DMS 273 (cell line): ENCODE results near the gene B4GALT2.
A peak's percentile ranks its signal among the peaks of the same experiment; 100 is the strongest.

Source experiments
- DNase-seq: peaks from one replicate; lab custom pipeline; 2025; ENCODE audit not compliant: unreplicated experiment; lab: John Stamatoyannopoulos, UW

Gene B4GALT2

DNA sequence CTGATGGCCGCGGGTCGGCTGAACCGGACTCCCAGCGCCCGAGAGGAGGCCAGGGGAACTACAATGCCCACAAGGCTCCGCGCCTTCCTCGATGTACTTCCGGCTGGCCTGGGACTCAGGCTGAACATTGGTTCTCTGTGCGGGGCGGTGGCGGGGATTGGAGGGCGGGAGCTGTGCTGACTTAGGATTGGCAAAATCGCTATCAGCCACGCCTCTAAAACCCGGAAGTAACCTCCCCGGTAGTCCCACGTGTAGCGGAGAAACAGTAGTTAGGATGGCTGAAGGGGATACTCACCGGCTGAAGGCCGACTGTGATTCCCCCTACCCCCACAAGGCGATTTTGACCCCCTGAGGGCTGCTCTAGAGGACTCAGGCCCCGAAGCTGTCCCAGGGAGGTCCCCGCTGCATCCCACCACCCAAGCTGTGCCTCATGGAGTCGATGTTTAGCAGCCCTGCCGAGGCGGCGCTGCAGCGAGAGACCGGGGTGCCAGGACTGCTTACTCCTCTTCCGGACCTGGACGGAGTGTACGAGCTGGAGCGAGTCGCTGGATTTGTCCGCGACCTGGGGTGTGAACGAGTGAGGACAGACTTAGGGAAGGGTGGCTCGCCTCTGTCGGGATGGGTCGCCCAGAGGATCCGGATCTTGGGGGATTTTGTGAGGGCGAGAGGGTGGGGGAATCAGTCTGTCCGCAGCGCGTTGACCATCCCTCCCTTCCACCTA is 9.1 kb upstream of the B4GALT2 start, which contains the start of gene DPH2:
TSS of gene DPH2 (plus strand) at position 265 of the 721 bp plus-strand sequence. CDS start at position 431, 166 bp downstream.
- peak; percentile 99 for DNase-seq

DNA sequence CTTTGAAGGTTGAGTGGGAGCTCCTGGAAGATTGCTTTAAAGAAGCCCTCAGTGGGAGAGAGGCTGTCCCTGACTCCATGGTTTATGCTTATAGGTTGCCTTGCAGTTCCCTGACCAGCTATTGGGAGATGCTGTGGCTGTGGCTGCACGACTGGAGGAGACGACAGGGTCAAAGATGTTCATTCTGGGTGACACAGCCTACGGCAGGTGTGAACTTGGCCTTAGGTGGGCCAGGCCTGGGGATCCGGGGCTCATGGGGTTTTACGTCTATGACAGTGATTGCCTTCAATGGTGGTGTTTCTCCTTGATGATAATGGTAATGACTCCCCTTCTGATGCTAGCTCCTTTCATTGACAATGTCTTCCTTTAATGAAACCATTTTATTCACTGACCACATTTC is 8.5 kb upstream of the B4GALT2 start:
- peak; percentile 42 for DNase-seq

DNA sequence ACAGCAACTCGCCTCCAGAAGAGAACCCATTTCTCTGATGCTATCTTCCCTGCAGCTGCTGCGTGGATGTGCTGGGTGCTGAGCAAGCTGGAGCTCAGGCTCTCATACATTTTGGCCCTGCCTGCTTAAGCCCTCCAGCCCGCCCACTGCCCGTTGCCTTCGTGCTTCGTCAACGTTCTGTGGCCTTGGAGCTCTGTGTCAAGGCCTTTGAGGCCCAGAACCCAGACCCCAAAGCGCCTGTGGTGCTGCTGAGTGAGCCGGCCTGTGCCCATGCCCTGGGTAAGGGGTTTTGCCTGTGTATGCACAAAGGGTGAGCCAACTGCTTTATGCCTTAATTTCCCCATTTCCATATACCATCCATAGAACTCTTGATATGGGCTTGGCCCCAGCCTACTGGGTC is 8.1 kb upstream of the B4GALT2 start:
- no peak for DNase-seq

DNA sequence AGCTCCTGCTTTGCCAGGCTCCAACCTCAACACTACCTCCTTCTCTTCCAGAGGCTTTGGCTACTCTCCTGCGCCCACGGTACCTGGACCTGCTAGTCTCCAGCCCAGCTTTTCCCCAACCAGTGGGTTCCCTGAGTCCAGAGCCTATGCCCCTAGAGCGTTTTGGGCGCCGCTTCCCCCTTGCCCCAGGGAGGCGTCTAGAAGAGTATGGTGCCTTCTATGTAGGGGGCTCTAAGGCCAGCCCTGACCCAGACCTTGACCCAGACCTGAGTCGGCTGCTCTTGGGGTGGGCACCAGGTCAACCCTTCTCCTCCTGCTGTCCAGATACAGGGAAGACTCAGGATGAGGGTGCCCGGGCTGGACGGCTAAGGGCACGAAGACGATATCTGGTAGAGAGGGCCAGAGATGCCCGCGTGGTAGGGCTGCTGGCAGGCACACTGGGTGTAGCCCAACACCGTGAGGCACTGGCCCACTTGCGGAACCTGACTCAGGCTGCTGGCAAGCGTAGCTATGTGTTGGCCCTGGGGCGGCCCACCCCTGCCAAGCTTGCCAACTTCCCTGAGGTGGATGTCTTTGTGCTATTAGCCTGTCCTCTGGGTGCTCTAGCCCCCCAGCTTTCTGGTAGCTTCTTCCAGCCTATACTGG is 7.6 kb upstream of the B4GALT2 start:
- no peak for DNase-seq

DNA sequence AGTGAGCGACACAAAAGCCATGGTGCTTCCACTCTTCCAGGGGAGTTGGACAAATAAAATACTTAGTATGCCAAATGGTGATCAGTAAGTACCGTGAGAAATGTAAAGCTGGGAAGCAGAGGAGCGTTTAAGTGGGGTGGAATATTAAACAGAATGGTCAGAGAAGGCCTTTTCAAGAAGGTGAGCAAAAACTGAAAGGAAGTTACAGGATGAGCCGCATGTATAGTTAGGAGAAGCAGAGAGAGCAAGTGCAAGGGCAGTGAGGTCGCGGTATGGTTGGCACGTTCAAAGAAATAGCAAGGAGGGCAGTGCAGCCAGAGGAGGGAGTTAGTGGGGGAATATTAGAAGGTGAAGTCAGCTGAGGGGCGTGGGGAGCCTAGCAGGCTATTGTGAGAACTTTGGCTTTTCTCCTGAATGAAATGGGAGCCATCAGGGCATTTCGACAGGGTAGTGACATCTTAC is 5.0 kb upstream of the B4GALT2 start:
- no peak for DNase-seq

DNA sequence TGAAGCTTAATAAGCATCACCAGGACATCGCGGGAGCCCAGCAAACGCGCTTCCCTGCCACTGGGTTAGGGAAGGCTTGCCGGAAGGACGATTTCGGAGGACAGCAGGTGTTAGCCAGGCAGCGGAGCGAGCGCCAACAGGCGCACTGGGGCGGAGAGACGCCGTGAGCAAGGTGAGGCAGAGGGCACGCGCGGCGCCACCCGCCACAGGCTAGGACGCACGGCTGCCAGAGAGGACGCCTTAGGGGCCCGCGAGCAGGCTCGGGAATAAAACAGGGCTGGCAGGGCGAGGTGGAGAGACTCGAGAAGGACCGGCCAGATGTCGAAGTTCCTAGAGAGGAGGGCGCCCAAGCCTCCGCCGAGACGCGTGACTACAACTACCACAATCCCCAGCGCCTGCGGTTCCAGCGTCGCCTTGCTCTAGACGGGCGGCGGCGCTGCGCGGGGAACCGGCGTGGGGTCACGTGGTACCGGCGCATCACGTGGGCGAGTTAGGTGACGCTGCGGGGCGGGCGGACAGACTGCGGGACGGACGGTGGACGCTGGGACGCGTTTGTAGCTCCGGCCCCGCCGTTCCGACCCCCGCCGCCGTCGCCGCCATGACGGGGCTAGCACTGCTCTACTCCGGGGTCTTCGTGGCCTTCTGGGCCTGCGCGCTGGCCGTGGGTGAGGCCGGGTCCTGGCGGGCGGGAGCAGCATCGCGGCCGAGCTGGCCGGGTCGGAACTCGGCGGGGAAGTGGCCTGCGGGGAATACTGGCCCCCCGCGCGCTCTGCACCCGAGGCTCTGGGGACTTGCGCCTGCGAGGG is 4.4 kb upstream of the B4GALT2 start, which contains the start of gene ATP6V0B:
TSS of gene ATP6V0B (plus strand) at position 518 of the 806 bp plus-strand sequence. CDS start at position 599, 81 bp downstream.
- peak; percentile 99 for DNase-seq

DNA sequence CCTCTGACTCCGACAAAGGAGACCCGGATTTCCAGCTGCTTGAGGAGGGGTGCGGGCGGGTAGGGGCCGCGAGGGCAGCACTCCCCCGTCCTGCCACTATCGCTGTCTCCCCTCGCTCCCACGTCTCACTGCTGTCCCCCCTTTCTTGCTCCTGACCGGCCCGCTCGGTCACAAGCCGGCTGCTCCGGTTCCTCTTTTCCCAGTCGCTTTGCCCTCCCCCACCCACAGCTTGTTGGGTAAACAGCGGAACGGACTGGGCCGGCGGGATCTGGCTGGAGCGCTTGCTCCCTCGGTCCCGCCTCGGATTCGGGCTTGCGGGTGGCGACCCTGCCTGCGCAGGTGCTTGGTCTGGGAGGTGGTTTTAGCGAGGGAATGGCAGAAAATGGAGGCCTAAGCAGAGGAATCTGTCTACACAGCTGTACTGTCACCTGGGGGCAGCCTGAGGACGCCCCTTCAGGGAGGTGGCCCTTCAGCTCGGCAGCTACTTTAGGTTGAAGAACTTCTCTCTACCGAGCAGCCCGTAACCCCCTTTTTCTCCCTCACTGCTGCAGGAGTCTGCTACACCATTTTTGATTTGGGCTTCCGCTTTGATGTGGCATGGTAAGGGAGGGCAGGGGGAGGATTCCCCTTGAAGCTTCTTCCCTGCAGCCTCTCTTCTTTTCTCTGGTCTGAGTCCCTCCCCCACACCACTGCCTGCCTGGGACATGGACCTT is 3.6 kb upstream of the B4GALT2 start:
- DNase-seq = peak; percentile 64

DNA sequence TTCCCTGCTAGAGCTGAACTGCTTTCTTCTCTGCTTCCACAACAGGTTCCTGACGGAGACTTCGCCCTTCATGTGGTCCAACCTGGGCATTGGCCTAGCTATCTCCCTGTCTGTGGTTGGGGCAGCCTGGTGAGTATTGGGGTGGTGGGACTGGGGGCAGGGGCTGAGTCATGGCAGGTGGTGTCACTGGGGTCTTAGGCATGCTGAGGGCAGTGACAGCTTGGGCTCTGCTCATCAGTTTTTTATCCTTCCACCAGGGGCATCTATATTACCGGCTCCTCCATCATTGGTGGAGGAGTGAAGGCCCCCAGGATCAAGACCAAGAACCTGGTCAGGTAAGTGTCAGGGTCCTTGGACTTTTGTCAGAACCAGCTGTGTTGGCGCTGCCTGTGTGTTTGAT is 3.0 kb upstream of the B4GALT2 start:
- peak; percentile 47 for DNase-seq

DNA sequence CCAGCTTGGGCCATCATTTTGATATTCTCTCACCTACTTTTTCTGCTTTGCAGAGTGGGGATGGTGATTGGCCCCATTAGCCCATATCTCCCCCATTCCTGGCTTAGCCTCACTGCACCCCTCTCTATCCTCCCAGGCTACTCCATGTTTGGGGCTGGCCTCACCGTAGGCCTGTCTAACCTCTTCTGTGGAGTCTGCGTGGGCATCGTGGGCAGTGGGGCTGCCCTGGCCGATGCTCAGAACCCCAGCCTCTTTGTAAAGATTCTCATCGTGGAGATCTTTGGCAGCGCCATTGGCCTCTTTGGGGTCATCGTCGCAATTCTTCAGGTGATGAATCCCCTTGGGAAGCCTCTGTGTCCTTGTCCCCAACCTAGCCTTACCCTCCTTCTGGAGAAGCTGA is 2.1 kb upstream of the B4GALT2 start:
- no peak for DNase-seq

DNA sequence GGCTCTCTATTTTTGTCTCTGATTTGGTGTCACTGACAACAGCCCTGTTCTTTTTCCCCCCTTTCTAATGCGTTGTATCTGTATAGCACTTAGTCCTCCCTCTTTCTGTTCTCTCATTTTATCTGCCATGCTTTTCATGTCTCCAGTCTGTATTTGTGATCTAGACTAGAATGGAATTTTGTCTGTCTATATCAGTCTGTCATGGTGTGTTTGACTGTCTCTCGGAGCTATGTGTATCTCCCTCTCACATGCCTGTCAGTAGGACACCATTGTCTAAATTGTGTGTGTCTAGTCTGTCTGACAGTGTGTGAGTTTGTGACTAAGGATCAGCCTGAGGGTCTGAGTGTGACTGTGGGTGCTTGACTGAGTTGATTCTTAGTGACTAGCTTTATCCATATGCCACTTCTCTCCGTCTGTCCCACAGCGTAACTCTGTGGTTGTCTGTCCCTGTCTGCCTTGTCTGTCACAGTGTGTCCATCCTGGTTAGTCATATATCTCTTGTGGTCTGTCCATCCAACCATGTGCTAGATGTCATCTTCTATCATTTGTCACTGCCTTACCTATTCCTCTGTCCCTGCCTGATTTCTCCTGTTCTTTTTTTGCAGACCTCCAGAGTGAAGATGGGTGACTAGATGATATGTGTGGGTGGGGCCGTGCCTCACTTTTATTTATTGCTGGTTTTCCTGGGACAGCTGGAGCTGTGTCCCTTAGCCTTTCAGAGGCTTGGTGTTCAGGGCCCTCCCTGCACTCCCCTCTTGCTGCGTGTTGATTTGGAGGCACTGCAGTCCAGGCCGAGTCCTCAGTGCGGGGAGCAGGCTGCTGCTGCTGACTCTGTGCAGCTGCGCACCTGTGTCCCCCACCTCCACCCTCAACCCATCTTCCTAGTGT is 1.4 kb upstream of the B4GALT2 start:
- no peak for DNase-seq

DNA sequence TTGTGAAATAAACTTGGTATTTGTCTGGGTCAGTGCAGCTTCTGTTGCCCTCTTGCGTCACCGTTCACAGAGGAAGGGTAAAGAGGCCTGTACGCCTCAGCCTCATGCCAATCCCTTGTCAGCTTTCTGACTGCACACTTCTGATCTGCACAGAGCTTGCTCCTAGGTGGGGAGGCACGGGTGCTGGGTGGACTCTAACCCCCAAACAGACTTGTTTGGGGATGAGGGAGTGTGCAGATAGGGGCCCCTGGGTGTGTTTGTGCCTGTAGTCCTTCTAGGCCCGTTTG is 803 bp upstream of the B4GALT2 start:
- no peak for DNase-seq

DNA sequence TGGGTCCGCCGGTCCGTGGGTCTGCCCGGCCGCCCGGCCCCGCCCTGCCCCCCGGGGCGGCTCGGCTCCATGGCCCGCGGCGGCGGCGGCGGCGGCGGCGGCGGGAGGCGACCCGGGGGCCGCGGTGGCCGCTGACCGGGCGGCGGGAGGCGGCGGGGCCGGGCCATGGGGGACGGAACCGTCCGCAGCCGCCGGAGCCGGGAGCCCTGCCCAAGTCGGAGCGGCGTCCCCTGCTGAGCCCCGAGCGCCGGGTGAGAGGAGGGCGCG is 184 bp downstream of the B4GALT2 start:
- no peak for DNase-seq

DNA sequence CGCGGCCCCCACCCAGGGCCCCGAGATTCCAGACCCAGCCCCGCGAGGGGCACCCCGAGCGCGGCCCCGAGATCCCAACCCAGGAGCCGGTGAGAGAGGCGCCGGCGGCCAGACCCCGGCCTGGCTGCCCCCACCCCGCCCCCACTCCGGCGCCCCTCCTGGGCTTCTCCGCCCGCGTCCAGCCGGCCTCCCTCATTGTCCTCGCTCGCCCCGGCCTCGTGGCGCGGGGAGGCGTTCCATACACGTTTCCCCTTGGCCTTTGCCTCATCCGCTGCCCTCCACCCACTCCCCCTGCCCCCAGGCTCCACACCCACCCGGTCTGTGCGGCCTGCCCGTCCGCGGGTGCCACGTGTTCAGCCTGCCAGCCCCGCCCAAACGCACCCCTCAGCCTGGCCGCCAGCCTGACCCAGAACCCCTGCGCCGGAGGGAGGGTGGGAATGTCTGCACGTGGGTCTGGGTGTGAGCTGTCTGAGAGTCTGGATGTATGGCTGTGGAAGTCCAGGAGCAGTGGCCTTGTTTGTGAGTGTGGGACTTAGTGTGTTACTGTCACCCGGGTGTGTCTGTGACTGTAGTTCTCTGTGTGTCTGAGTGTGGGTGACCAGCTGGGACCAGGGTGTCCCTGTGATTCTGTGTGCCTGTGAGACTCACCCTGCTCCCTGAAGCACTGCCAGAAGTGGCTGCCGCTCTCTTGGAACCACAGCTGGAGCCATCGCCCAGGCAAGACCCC is 681 bp downstream of the B4GALT2 start:
- DNase-seq = peak; percentile 72

DNA sequence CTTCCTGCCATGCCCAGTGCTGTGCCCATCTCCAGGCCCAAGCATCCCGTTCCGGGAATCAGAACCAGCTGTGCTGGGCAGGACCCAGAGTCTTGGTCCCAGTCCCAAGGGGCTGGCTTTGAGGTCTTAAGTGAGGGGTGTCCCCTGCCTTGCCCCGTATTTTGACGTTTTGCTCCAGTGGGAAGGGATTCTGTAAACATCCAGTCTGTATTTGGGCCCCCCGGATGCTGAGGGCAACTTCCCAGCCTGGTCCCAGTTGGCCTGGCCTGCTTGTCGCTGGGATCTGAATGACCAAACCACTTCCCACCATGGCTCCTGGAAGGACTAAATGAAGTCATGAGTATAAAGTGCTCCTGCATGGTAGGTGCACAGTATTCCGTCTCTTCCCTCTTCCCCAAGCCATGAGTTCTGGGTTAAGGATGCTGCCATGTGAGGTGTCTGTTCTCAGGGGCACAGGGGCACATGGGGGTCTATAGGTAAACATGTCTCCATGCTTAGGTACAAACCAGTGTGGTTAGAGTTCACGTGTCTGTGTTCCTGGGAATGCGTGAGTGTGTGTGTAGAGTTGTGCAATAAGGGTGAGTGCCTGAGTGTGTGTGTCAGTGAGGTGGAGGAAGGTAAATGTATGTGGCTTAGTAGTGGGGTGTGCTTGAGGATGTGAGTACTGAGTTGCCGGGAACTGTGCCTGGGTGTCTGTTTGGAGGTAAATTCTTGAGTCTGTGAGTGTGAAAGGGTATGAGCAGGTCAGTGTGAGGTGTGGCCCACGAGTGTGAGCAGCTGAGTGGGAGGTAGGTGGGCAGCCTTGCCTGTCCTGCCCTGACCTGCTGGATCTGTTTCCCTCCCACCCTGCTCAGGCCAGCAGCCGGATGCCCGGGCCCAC is 1.5 kb downstream of the B4GALT2 start:
- DNase-seq = no peak

DNA sequence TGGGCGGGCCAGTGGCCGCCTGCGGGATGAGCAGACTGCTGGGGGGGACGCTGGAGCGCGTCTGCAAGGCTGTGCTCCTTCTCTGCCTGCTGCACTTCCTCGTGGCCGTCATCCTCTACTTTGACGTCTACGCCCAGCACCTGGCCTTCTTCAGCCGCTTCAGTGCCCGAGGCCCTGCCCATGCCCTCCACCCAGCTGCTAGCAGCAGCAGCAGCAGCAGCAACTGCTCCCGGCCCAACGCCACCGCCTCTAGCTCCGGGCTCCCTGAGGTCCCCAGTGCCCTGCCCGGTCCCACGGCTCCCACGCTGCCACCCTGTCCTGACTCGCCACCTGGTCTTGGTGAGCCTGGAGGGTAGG is 2.1 kb downstream of the B4GALT2 start:
- no peak for DNase-seq

DNA sequence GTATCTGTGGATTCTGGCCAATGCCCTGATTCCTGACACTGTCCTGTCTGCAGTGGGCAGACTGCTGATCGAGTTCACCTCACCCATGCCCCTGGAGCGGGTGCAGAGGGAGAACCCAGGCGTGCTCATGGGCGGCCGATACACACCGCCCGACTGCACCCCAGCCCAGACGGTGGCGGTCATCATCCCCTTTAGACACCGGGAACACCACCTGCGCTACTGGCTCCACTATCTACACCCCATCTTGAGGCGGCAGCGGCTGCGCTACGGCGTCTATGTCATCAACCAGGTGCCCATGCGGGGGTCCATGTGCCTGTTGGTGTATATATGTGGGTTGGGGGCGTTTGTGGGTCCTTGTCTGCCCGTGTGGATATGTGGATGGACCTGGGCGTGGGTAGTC is 2.6 kb downstream of the B4GALT2 start:
- DNase-seq = no peak

DNA sequence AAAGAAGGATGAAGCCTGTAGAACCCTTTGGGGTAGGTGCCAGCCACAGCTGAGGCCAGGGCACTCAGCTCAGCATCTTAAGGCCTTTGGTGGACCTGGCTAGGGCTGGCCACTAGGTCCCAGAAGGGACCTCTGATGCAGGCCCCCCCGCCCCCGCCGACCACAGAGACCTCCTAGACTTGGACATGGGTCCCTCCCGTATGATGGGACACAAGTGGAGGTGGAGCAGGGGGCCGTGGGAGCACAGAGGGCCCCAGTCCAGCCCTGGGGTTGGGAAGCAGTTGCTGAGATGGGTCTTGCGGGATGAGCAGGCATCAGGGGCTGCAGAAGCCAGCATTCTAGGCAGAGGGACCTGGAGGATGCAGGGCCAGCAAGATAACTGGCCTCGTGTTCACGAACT is 3.2 kb downstream of the B4GALT2 start:
- DNase-seq = no peak

DNA sequence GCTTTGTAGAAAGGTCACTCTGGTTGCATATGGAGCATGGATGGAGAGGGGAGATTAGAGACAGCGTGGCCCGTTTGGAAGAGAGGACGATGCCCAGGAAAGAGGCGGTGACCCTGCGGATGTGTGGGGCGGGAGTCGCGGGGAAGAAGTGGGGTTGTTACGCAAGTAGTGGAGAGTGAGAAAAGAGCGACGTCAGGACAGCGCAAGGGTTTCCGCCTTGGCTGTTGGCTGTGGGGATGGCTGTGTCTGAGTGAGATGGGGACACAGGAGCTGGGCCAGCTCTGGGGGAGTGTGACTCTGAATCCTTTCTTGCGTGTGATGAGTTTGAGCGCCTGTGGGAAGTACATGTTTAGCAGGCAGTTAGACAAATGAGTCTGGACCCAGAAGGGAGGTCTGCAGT is 3.8 kb downstream of the B4GALT2 start:
- DNase-seq = no peak
